GM12801 (cell line): ENCODE results near the gene ATP6V1B1.

Source experiments
- TF ChIP-seq, protein P1 (sequence below): IDR thresholded peaks from one replicate; pipeline ENCODE4 v1.5.1; 2011; ENCODE audit warnings: control low read depth; ENCODE audit not compliant: insufficient read length; ENCODE audit errors: extremely low read depth

ATP6V1B1 gene

GRCh38 chr2:70935468-70936164 lies at the start of gene ATP6V1B1:
ATP6V1B1 (plus strand) TSS chr2:70935900; CDS start chr2:70935955, 55 bp downstream.
- TF ChIP-seq, protein P1, sequence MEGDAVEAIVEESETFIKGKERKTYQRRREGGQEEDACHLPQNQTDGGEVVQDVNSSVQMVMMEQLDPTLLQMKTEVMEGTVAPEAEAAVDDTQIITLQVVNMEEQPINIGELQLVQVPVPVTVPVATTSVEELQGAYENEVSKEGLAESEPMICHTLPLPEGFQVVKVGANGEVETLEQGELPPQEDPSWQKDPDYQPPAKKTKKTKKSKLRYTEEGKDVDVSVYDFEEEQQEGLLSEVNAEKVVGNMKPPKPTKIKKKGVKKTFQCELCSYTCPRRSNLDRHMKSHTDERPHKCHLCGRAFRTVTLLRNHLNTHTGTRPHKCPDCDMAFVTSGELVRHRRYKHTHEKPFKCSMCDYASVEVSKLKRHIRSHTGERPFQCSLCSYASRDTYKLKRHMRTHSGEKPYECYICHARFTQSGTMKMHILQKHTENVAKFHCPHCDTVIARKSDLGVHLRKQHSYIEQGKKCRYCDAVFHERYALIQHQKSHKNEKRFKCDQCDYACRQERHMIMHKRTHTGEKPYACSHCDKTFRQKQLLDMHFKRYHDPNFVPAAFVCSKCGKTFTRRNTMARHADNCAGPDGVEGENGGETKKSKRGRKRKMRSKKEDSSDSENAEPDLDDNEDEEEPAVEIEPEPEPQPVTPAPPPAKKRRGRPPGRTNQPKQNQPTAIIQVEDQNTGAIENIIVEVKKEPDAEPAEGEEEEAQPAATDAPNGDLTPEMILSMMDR, result no peak

DNA sequence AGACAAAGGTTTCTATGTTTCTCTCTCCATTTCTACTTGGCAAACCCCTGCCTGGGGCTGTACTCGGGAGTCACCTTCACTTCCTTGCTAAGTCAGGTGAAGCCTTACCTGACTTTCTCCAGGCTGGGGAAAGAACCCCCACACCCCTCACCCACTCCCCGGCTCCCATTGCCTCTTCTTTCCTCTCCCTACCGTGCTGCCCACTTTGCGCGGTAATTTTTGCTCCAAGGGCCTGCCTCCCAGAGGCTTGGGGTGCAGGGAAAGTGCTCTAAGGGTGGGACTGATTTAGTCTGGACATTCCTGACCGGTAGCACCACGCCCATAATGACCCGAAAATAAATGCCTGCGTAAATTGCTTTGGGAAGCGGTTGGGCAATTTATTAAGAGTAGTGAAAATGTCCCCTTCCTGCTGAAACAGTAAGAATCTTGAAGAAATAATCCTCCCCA lies 49.1 kb upstream of the ATP6V1B1 start:
- TF ChIP-seq, protein P1, result no peak

DNA sequence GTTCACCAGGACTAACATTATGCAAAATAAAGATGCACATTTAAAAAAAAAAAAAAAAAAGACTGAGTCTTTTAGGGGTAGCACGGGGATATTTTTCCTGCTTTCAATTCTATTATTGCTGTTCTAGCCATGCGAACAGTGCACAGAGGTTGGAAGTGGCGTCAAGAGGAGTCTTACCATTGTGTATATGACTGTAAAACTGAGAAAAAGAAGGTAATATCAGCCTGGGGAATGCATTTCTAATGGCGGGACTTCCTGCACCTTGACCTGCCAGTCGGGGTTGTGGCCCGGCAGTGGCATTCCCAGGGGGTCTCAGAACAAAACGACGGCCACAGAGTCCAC lies 48.5 kb upstream of the ATP6V1B1 start:
- TF ChIP-seq, protein P1, result no peak

GRCh38 chr2:70887550-70888246 lies 48.0 kb upstream of the ATP6V1B1 start:
- TF ChIP-seq, protein P1, result no peak

DNA sequence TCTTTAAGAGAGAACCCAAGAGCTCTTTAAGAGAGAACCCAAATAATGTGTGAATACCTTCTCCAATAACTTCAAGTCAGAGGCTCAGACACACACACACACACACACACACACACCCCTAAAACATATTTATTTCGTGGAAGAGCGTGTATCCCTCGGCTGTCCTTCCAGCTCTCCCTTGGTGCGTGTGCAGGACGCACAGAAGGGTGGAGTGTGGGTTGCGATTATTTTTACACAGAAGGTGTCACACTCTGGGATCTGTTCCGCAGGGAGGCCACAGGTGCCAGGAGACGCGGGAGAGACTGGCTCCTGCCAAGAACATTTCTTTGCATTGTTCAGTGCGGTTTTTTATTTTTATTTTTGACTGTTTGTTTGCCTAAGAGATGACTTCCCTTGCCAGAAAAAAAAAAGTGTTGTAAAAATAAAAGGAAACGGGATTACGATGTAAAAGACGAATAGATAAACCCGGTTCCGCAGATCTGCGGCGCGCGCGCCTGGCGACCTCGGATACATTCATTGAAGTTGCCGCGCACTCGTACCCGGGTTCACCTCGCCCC lies 47.3 kb upstream of the ATP6V1B1 start:
- TF ChIP-seq, protein P1, result no peak

DNA sequence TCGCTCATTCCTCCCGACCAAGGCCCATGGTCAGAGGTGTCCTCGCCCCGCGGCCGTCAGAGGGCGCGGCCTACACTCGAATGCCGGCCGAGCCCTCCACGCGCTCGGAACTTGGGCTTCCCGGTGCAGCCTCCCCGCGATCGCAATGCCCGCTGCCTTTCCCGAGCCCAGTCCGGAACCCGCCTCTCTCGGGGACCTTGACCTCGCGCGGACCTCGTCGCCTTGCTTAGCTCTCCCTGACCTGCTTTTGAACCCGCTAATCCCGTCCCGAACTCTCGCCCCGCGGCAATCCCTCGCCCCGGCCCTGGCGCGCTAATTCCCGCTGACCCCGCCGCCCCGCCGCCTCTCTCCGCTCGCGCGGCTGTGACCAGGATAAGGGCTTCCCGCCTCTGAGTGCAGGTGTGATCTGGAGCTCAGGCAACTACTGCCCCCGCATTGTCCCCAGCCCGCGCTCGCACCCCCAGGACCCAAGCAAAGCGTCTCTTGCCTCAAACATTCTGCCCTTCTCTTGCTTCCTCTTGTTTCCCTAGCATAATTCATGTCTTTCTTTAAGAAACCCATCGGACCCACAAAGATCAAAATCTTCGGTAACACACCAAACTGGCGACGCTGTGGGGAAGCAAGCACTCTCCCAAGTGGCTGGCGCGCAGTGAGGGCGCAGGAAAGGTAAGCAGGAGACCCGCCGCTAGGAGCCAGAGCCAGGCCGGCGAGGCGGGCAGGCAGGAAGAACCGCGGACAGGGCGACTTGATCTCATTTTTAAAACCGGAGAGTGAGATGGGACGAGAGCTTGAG lies 46.6 kb upstream of the ATP6V1B1 start:
- TF ChIP-seq, protein P1, result no peak

DNA sequence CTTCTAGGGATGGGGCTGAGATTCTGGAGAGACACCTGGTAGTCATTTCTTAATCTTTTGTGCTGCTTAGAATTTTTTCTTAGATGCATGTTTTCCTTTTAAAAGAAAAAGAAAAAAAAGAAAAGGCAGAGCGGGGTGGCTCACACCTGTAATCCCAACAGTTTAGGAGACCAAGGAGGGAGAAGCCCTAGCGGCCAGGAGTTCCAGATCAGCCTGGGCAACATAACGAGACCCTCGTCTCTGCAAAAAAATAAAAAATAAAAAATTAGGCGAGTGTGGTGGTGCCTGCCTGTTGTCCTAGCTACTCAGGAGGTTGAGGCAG lies 46.0 kb upstream of the ATP6V1B1 start:
- TF ChIP-seq, protein P1, result no peak
